Activated CD4-positive, CD25-positive, alpha-beta regulatory T cell (primary cell): ENCODE data around the gene IGFL4.
"Not testable (repeated sequence)": the region's sequence is repeated elsewhere in the genome, so short reads cannot be mapped to it uniquely, and the experiment has no call there.

Experiments used
- DNase-seq, 4 experiments: peaks; one replicate each; lab custom pipeline; 2025; lab: John Stamatoyannopoulos, UW

IGFL4 gene

GRCh38 chr19:46040952-46041500 is at the start of gene IGFL4:
IGFL4 (minus strand) TSS chr19:46041002; CDS start chr19:46040962, 40 bp downstream.
- no peak for DNase-seq

- no peak for DNase-seq
These were observed 49.6 kb upstream of the IGFL4 start for GRCh38 chr19:46090444-46090843.

- DNase-seq, result no peak
These were observed 48.6 kb upstream of the IGFL4 start for GRCh38 chr19:46089432-46089831.

- DNase-seq, result no peak
These were observed 47.3 kb upstream of the IGFL4 start for GRCh38 chr19:46088101-46088500.

GRCh38 chr19:46085888-46086287 is 45.1 kb upstream of the IGFL4 start:
- no peak for DNase-seq

- DNase-seq, result no peak
These were observed 41.9 kb upstream of the IGFL4 start for GRCh38 chr19:46082728-46083050.

GRCh38 chr19:46081928-46082727 is 41.3 kb upstream of the IGFL4 start:
- DNase-seq, result no peak

- no peak for DNase-seq
These were observed 39.8 kb upstream of the IGFL4 start for GRCh38 chr19:46080561-46080960.

GRCh38 chr19:46079576-46079975 is 38.8 kb upstream of the IGFL4 start:
- DNase-seq, result no peak

GRCh38 chr19:46078573-46079332 is 38.0 kb upstream of the IGFL4 start:
- DNase-seq, result not testable (repeated sequence)

GRCh38 chr19:46077815-46078167 is 37.0 kb upstream of the IGFL4 start:
- no peak for DNase-seq

GRCh38 chr19:46076951-46077814 is 36.4 kb upstream of the IGFL4 start:
- DNase-seq, result no peak

GRCh38 chr19:46076031-46076880 is 35.5 kb upstream of the IGFL4 start:
- DNase-seq, result no peak

GRCh38 chr19:46073268-46073922 is 32.6 kb upstream of the IGFL4 start:
- DNase-seq, result no peak

- no peak for DNase-seq
These were observed 29.1 kb upstream of the IGFL4 start for GRCh38 chr19:46069806-46070341.

- no peak for DNase-seq
These were observed 27.8 kb upstream of the IGFL4 start for GRCh38 chr19:46068345-46069258.

GRCh38 chr19:46067691-46068090 is 26.9 kb upstream of the IGFL4 start:
- no peak for DNase-seq

GRCh38 chr19:46066471-46066870 is 25.7 kb upstream of the IGFL4 start:
- no peak for DNase-seq

GRCh38 chr19:46065486-46066071 is 24.8 kb upstream of the IGFL4 start:
- DNase-seq, result no peak
